ENCODE results near the gene NUP210L.

Gene NUP210L

GRCh38 chr1:153973525-153973924, 181.3 kb downstream of the NUP210L start:
- Histone ChIP-seq H3K36me3 (ENCODE audit: control insufficient read depth in 2 of 2, insufficient read depth in 1 of 2, low read length in 2 of 2) (peaks cover 11 to 45% of the 10 kb centered on the region in 2 experiments), H3K4me1 (ENCODE audit: control insufficient read depth, insufficient read depth, low read length) (no peaks in the 10 kb centered on the region), H3K4me3 (ENCODE audit: low read depth, low read length) (no peak overlapping the region), H3K27ac (ENCODE audit: extremely low read depth, low read depth, low read length) (no peak overlapping the region), H3K9me3 (ENCODE audit: control insufficient read depth, insufficient read depth, low read depth, low read length) (no peaks in the 10 kb centered on the region)
- TF ChIP-seq PRDM10 (tag by site-specific recombination; IDR thresholded peaks at IDR 0.05) (0 out of 2 replicates have a peak, but pooled peaks have one; percentile 50), ZNF398 (tag by site-specific recombination; IDR thresholded peaks at IDR 0.05) (no peak)
- CTCF ChIA-PET = interaction anchor here (0.6 to 4.1 kb wide), 2 partner anchors 13 to 15 kb away, joined by 3 to 25 read pairs; partner anchors contain the start of gene RAB13
- POLR2A ChIA-PET = interaction anchor here (1.5 to 1.8 kb wide), 3 partner anchors 10 to 17 kb away, joined by 5 to 9 read pairs (median 7); partner anchors contain the start of genes CRTC2, RPS27 and SLC39A1

GRCh38 chr1:153973071-153973470, 181.8 kb downstream of the NUP210L start:
- Histone ChIP-seq H3K4me1 (ENCODE audit: control insufficient read depth, insufficient read depth, low read length) (no peaks in the 10 kb centered on the region), H3K4me3 (ENCODE audit: low read depth, low read length) (no peak overlapping the region), H3K9me3 (ENCODE audit: control insufficient read depth, insufficient read depth, low read depth, low read length) (no peaks in the 10 kb centered on the region), H3K27ac (ENCODE audit: extremely low read depth, low read depth, low read length) (no peak overlapping the region), H3K36me3 (ENCODE audit: control insufficient read depth in 2 of 2, insufficient read depth in 1 of 2, low read length in 2 of 2) (peaks cover 11 to 45% of the 10 kb centered on the region in 2 experiments)
- TF ChIP-seq ZNF624 (tag by site-specific recombination; IDR thresholded peaks at IDR 0.05) (no peak), ZNF600 (tag by site-specific recombination; IDR thresholded peaks at IDR 0.05) (0 out of 2 replicates have a peak, but pooled peaks have one; percentile 45), ZNF404 (tag by site-specific recombination; IDR thresholded peaks at IDR 0.05) (no peak)
- ChIA-PET POLR2A (interaction anchor here (1.5 to 1.8 kb wide), 3 partner anchors 10 to 17 kb away, joined by 5 to 9 read pairs (median 7); partner anchors contain the start of genes CRTC2, RPS27 and SLC39A1), CTCF (interaction anchor here (0.6 to 4.1 kb wide), 3 partner anchors 13 to 27 kb away, joined by 3 to 25 read pairs (median 8); partner anchors contain the start of genes DENND4B and RAB13)

GRCh38 chr1:153970346-153970745, 184.5 kb downstream of the NUP210L start:
- H3K27ac ChIP-seq (ENCODE audit: extremely low read depth, low read depth, low read length) = no peak overlapping the region
- no peak for TF ChIP-seq ZNF146 (tag by site-specific recombination; IDR thresholded peaks at IDR 0.05)
- peak; percentile 46 for TF ChIP-seq ZNF362 (tag by site-specific recombination; IDR thresholded peaks at IDR 0.05)
- no peaks in the 10 kb centered on the region for H3K4me1 ChIP-seq (ENCODE audit: control insufficient read depth, insufficient read depth, low read length)
- POLR2A ChIA-PET = interaction anchor here (0.6 to 5.2 kb wide), 2 partner anchors 7 to 149 kb away, joined by 3 to 137 read pairs; partner anchors contain the start of gene JTB
- H3K4me3 ChIP-seq (ENCODE audit: low read depth, low read length) = no peak overlapping the region
- peaks cover 11 to 34% of the 10 kb centered on the region in 2 experiments for H3K36me3 ChIP-seq (ENCODE audit: control insufficient read depth in 2 of 2, insufficient read depth in 1 of 2, low read length in 2 of 2)
- no peaks in the 10 kb centered on the region for H3K9me3 ChIP-seq (ENCODE audit: control insufficient read depth, insufficient read depth, low read depth, low read length)
- CTCF ChIA-PET = no interaction called here

- POLR2A ChIA-PET = interaction anchor here (3.4 to 5.2 kb wide), 2 partner anchors 8 to 22 kb away, joined by 50 to 137 read pairs; partner anchors contain the start of genes JTB and RPS27
- TF ChIP-seq ZBTB1 (tag by site-specific recombination; IDR thresholded peaks at IDR 0.05) (no peak), ZNF114 (tag by site-specific recombination; IDR thresholded peaks at IDR 0.05) (no peak), ZNF2 (tag by site-specific recombination; IDR thresholded peaks at IDR 0.05) (no peak), ZNF747 (tag by site-specific recombination; IDR thresholded peaks at IDR 0.05) (no peak), ZNF639 (tag by site-specific recombination; IDR thresholded peaks at IDR 0.05) (no peak), ZNF324 (tag by site-specific recombination; IDR thresholded peaks at IDR 0.05) (no peak), ZBTB49 (tag by site-specific recombination; IDR thresholded peaks at IDR 0.05; ENCODE audit: low read depth) (no peak), ZNF362 (tag by site-specific recombination; IDR thresholded peaks at IDR 0.05) (no peak)
Measured at GRCh38 chr1:153968972-153969371, 185.9 kb downstream of the NUP210L start.

More at GRCh38 chr1:153968972-153969371, 185.9 kb downstream of the NUP210L start:
- no peaks in the 10 kb centered on the region; the same call in 1 of the 2 replicates for H3K4me1 ChIP-seq (ENCODE audit: control insufficient read depth, insufficient read depth, low read length)
- no peak overlapping the region for H3K27ac ChIP-seq (ENCODE audit: extremely low read depth, low read depth, low read length)
- H3K4me3 ChIP-seq (ENCODE audit: low read depth, low read length) = no peak overlapping the region
- peaks cover 0 to 20% of the 10 kb centered on the region in 2 experiments; a peak in 2 of 3 replicates for H3K36me3 ChIP-seq (ENCODE audit: control insufficient read depth in 2 of 2, insufficient read depth in 1 of 2, low read length in 2 of 2)
- CTCF ChIA-PET = interaction anchor here (0.5 to 3.1 kb wide), 5 partner anchors 8 to 612 kb away, joined by 3 to 19 read pairs (median 5); partner anchors contain the start of genes JTB and RAB13
- no peaks in the 10 kb centered on the region for H3K9me3 ChIP-seq (ENCODE audit: control insufficient read depth, insufficient read depth, low read depth, low read length)
